ENCODE measurements around the gene PRR35. TPM values are rescaled to one million over a fixed set of nuclear protein-coding genes. Genes with fewer than 3 reads are reported as not detected.

Gene PRR35
- total RNA-seq, 1 experiment from 2014 or later, result not detected

GRCh38 chr16:561957-562938, 2.1 kb downstream of the PRR35 start:
- no peak overlapping the region for H3K4me3 ChIP-seq
- peaks cover 65% of the 10 kb centered on the region for H3K27me3 ChIP-seq
- no peak for DNase-seq
- no peak overlapping the region for H3K27ac ChIP-seq
- H3K36me3 ChIP-seq, result no peaks in the 10 kb centered on the region
- H3K9me3 ChIP-seq (replicated peaks), result no peaks in the 10 kb centered on the region
- peaks cover 29% of the 10 kb centered on the region for H3K4me1 ChIP-seq

GRCh38 chr16:563072-563644, 3.0 kb downstream of the PRR35 start:
- H3K27ac ChIP-seq, result no peak overlapping the region
- no peaks in the 10 kb centered on the region for H3K36me3 ChIP-seq
- peaks cover 58% of the 10 kb centered on the region for H3K27me3 ChIP-seq
- no peaks in the 10 kb centered on the region for H3K9me3 ChIP-seq (replicated peaks)
- H3K4me1 ChIP-seq, result peaks cover 29% of the 10 kb centered on the region
- DNase-seq, result no peak
- H3K4me3 ChIP-seq, result no peak overlapping the region

GRCh38 chr16:564690-565418, 4.7 kb downstream of the PRR35 start:
- peak in 1 of 2 experiments; percentile 40 for DNase-seq
- Histone ChIP-seq H3K9me3 (replicated peaks) (no peaks in the 10 kb centered on the region), H3K4me1 (peaks cover 34% of the 10 kb centered on the region), H3K27me3 (peaks cover 43% of the 10 kb centered on the region), H3K36me3 (no peaks in the 10 kb centered on the region), H3K4me3 (peak overlapping the region; percentile 9; the same call in 1 of the 2 replicates), H3K27ac (no peak overlapping the region)

- no peaks in the 10 kb centered on the region for H3K9me3 ChIP-seq (replicated peaks)
- H3K36me3 ChIP-seq, result no peaks in the 10 kb centered on the region
- H3K27ac ChIP-seq, result no peak overlapping the region
- H3K4me1 ChIP-seq, result peaks cover 34% of the 10 kb centered on the region
- H3K27me3 ChIP-seq, result peaks cover 43% of the 10 kb centered on the region
- peak in 1 of 2 experiments; percentile 43 for DNase-seq
- peak overlapping the region; percentile 9; the same call in 1 of the 2 replicates for H3K4me3 ChIP-seq
Measured at GRCh38 chr16:565419-566330, 5.5 kb downstream of the PRR35 start.

GRCh38 chr16:566475-567372, 6.5 kb downstream of the PRR35 start, which contains the start of gene NHLRC4:
NHLRC4 (plus strand) TSS chr16:567005; CDS start chr16:568048, 1,043 bp downstream.
- H3K36me3 ChIP-seq, result no peaks in the 10 kb centered on the region
- no peak within 1 kb of the TSS for H3K4me3 ChIP-seq
- H3K27me3 ChIP-seq, result peaks cover 34% of the 10 kb centered on the region
- peak; percentile 65 to 67 for DNase-seq
- H3K4me1 ChIP-seq, result peaks cover 34% of the 10 kb centered on the region
- H3K9me3 ChIP-seq (replicated peaks), result no peaks in the 10 kb centered on the region
- no peak within 1 kb of the TSS for H3K27ac ChIP-seq

- Histone ChIP-seq H3K4me3 (no peak overlapping the region), H3K36me3 (no peaks in the 10 kb centered on the region), H3K4me1 (peaks cover 38% of the 10 kb centered on the region), H3K9me3 (replicated peaks) (no peaks in the 10 kb centered on the region), H3K27ac (no peak overlapping the region), H3K27me3 (peaks cover 27% of the 10 kb centered on the region)
- DNase-seq, result no peak
Measured at GRCh38 chr16:567373-568256, 7.4 kb downstream of the PRR35 start.

GRCh38 chr16:568401-569258, 8.4 kb downstream of the PRR35 start:
- peaks cover 20% of the 10 kb centered on the region for H3K27me3 ChIP-seq
- peak overlapping the region; percentile 74 for H3K4me3 ChIP-seq
- no peak for DNase-seq
- H3K27ac ChIP-seq, result no peak overlapping the region
- peaks cover 35% of the 10 kb centered on the region for H3K4me1 ChIP-seq
- H3K9me3 ChIP-seq (replicated peaks), result no peaks in the 10 kb centered on the region
- H3K36me3 ChIP-seq, result no peaks in the 10 kb centered on the region

- peaks cover 32% of the 10 kb centered on the region for H3K4me1 ChIP-seq
- no peaks in the 10 kb centered on the region for H3K9me3 ChIP-seq (replicated peaks)
- H3K27me3 ChIP-seq, result peaks cover 15% of the 10 kb centered on the region
- DNase-seq, result peak; percentile 79 to 81
- peak within 1 kb of the TSS; percentile 52 for H3K27ac ChIP-seq
- H3K36me3 ChIP-seq, result no peaks in the 10 kb centered on the region
- peak within 1 kb of the TSS; percentile 74 for H3K4me3 ChIP-seq
Measured at GRCh38 chr16:569445-570254, 9.5 kb downstream of the PRR35 start, which contains the start of gene PIGQ. PIGQ (plus strand) TSS chr16:569968; CDS start chr16:574075, 4,107 bp downstream.

- Histone ChIP-seq H3K9me3 (replicated peaks) (no peaks in the 10 kb centered on the region), H3K36me3 (no peaks in the 10 kb centered on the region), H3K27me3 (no peaks in the 10 kb centered on the region), H3K27ac (no peak overlapping the region), H3K4me3 (no peak overlapping the region), H3K4me1 (peaks cover 10% of the 10 kb centered on the region; the same call in 1 of the 2 replicates)
- DNase-seq, result no peak
Measured at GRCh38 chr16:572865-573650, 12.9 kb downstream of the PRR35 start.

GRCh38 chr16:574021-574760, 14.0 kb downstream of the PRR35 start:
- Histone ChIP-seq H3K9me3 (replicated peaks) (no peaks in the 10 kb centered on the region), H3K36me3 (no peaks in the 10 kb centered on the region), H3K4me1 (peaks cover 6% of the 10 kb centered on the region; the same call in 1 of the 2 replicates), H3K27ac (no peak overlapping the region), H3K4me3 (no peak overlapping the region), H3K27me3 (no peaks in the 10 kb centered on the region)
- no peak for DNase-seq

Measured in SJCRH30 (cell line).